ENCODE results near the gene ADCY9.
A peak's percentile ranks its signal among the peaks of the same experiment; 100 is the strongest.

The ADCY9 gene

GRCh38 chr16:3986235-3986544 is 130.1 kb downstream of the ADCY9 start:
- Histone ChIP-seq H3K36me3 (ENCODE audit: low read depth) (0 out of 2 replicates have a peak, but pooled peaks cover 5% of the 10 kb centered on the region), H3K27ac (ENCODE audit: poor library complexity, severe bottlenecking) (no peak overlapping the region), H3K27me3 (ENCODE audit: insufficient read depth, poor library complexity, severe bottlenecking) (no peaks in the 10 kb centered on the region), H3K4me1 (ENCODE audit: insufficient read depth, poor library complexity, severe bottlenecking) (no peaks in the 10 kb centered on the region), H3K4me3 (ENCODE audit: severe bottlenecking) (no peak overlapping the region), H3K9me3 (ENCODE audit: severe bottlenecking) (no peaks in the 10 kb centered on the region)
- no peak for TF ChIP-seq CTCF (IDR thresholded peaks at IDR 0.05; ENCODE audit: poor library complexity, severe bottlenecking)
- DNase-seq (ENCODE audit: low spot score), result no peak
- no peak for ATAC-seq (ENCODE audit: low read depth)

- Histone ChIP-seq H3K27ac (ENCODE audit: poor library complexity, severe bottlenecking) (no peak overlapping the region), H3K9me3 (ENCODE audit: severe bottlenecking) (no peaks in the 10 kb centered on the region), H3K36me3 (ENCODE audit: low read depth) (0 out of 2 replicates have a peak, but pooled peaks cover 5% of the 10 kb centered on the region), H3K4me3 (ENCODE audit: severe bottlenecking) (no peak overlapping the region), H3K27me3 (ENCODE audit: insufficient read depth, poor library complexity, severe bottlenecking) (no peaks in the 10 kb centered on the region), H3K4me1 (ENCODE audit: insufficient read depth, poor library complexity, severe bottlenecking) (peaks cover 7% of the 10 kb centered on the region)
- no peak for TF ChIP-seq CTCF (IDR thresholded peaks at IDR 0.05; ENCODE audit: poor library complexity, severe bottlenecking)
- no peak for DNase-seq (ENCODE audit: low spot score)
- no peak for ATAC-seq (ENCODE audit: low read depth)
Observed at GRCh38 chr16:3984111-3985060, 131.9 kb downstream of the ADCY9 start.

GRCh38 chr16:3983081-3983520 is 133.1 kb downstream of the ADCY9 start:
- DNase-seq (ENCODE audit: low spot score), result no peak
- Histone ChIP-seq H3K27me3 (ENCODE audit: insufficient read depth, poor library complexity, severe bottlenecking) (no peaks in the 10 kb centered on the region), H3K27ac (ENCODE audit: poor library complexity, severe bottlenecking) (no peak overlapping the region), H3K4me3 (ENCODE audit: severe bottlenecking) (no peak overlapping the region), H3K36me3 (ENCODE audit: low read depth) (0 out of 2 replicates have a peak, but pooled peaks cover 5% of the 10 kb centered on the region), H3K4me1 (ENCODE audit: insufficient read depth, poor library complexity, severe bottlenecking) (peaks cover 7% of the 10 kb centered on the region), H3K9me3 (ENCODE audit: severe bottlenecking) (no peaks in the 10 kb centered on the region)
- ATAC-seq (ENCODE audit: low read depth), result peak; percentile 89
- peak; percentile 85 for TF ChIP-seq CTCF (IDR thresholded peaks at IDR 0.05; ENCODE audit: poor library complexity, severe bottlenecking)

- H3K9me3 ChIP-seq (ENCODE audit: severe bottlenecking), result no peaks in the 10 kb centered on the region
- H3K27ac ChIP-seq (ENCODE audit: poor library complexity, severe bottlenecking), result no peak overlapping the region
- 0 out of 2 replicates have a peak, but pooled peaks cover 5% of the 10 kb centered on the region for H3K36me3 ChIP-seq (ENCODE audit: low read depth)
- H3K4me3 ChIP-seq (ENCODE audit: severe bottlenecking), result no peak overlapping the region
- DNase-seq (ENCODE audit: low spot score), result no peak
- no peaks in the 10 kb centered on the region for H3K27me3 ChIP-seq (ENCODE audit: insufficient read depth, poor library complexity, severe bottlenecking)
- ATAC-seq (ENCODE audit: low read depth), result no peak
- TF ChIP-seq CTCF (IDR thresholded peaks at IDR 0.05; ENCODE audit: poor library complexity, severe bottlenecking), result no peak
- H3K4me1 ChIP-seq (ENCODE audit: insufficient read depth, poor library complexity, severe bottlenecking), result peaks cover 7% of the 10 kb centered on the region
Observed at GRCh38 chr16:3982216-3982615, 134.0 kb downstream of the ADCY9 start.
